Cardiac fibroblast (primary cell): Measurements from ENCODE around the gene DPYD.
A peak's percentile ranks its signal among the peaks of the same experiment; 100 is the strongest.

Experiments
- DNase-seq, 2 donors: peaks; one replicate each; pipeline versions ENCODE4 v3.0.0 to v3.0.0-alpha.2; 2010; ENCODE audit warnings: low read depth in 2 of 2
- H3K4me3 ChIP-seq, 2 donors: replicated peaks in 1 of 2; 1 replicate in 1 of 2; 2 replicates in 1 of 2; pipeline ENCODE4 v1.5.1; 2011; ENCODE audit warnings: low read depth in 2 of 2, low read length in 2 of 2, mild to moderate bottlenecking in 2 of 2, moderate library complexity in 1 of 2
- CTCF ChIP-seq: IDR thresholded peaks from one replicate; pipeline ENCODE4 v1.5.1; 2011; ENCODE audit warnings: low read depth, mild to moderate bottlenecking, low read length, inconsistent platforms

The DPYD gene

GRCh38 chr1:97740891-97741290 is 179.9 kb downstream of the DPYD start:
- DNase-seq, result no peak
- H3K4me3 ChIP-seq, result no peak overlapping the region
- TF ChIP-seq CTCF, result no peak

- no peak for TF ChIP-seq CTCF
- H3K4me3 ChIP-seq, result no peak overlapping the region
- DNase-seq, result peak in 1 of 2 donors; percentile 42
Observed at GRCh38 chr1:97739596-97740103, 181.2 kb downstream of the DPYD start.

- no peak for DNase-seq
- H3K4me3 ChIP-seq, result no peak overlapping the region
- TF ChIP-seq CTCF, result no peak
Observed at GRCh38 chr1:97738270-97738669, 182.6 kb downstream of the DPYD start.

GRCh38 chr1:97730271-97730670 is 190.6 kb downstream of the DPYD start:
- no peak for DNase-seq
- TF ChIP-seq CTCF, result no peak
- H3K4me3 ChIP-seq, result no peak overlapping the region

GRCh38 chr1:97728436-97728835 is 192.4 kb downstream of the DPYD start:
- H3K4me3 ChIP-seq, result no peak overlapping the region
- TF ChIP-seq CTCF, result no peak

GRCh38 chr1:97727029-97727428 is 193.8 kb downstream of the DPYD start:
- no peak for DNase-seq
- no peak overlapping the region for H3K4me3 ChIP-seq
- no peak for TF ChIP-seq CTCF

More at GRCh38 chr1:97728436-97728835, 192.4 kb downstream of the DPYD start:
- DNase-seq, result no peak

GRCh38 chr1:97726386-97726785 is 194.4 kb downstream of the DPYD start:
- DNase-seq, result peak in 1 of 2 donors; percentile 51
- no peak overlapping the region for H3K4me3 ChIP-seq
- TF ChIP-seq CTCF, result no peak
